ENCODE results near the gene ZNF189. TPM values are rescaled to one million over a fixed set of nuclear protein-coding genes. Genes with fewer than 3 reads are reported as not detected.
A peak's percentile ranks its signal among the peaks of the same experiment; 100 is the strongest.
"Not testable (repeated sequence)": the region's sequence is repeated elsewhere in the genome, so short reads cannot be mapped to it uniquely, and the experiment has no call there.

Gene ZNF189
- total RNA-seq, 4 donors from 2014 or later = 9.7 to 42.8 (median 12.2) TPM

GRCh38 chr9:101383361-101383760 lies 15.3 kb upstream of the ZNF189 start:
- Histone ChIP-seq H3K27ac (no peak overlapping the region), H3K27me3 (no peaks in the 10 kb centered on the region), H3K9me3 (no peaks in the 10 kb centered on the region), H3K36me3 (no peaks in the 10 kb centered on the region), H3K4me3 (no peak overlapping the region), H3K4me1 (no peaks in the 10 kb centered on the region)
- ATAC-seq (no peak), DNase-seq (no peak)
- intact Hi-C loops (cut with DNase I; ENCODE audit: low total_unique reads) = no loop called here
- in situ Hi-C loops (cut with MboI; ENCODE audit: low sequenced_read_pairs in 4 of 4) = no loop called here
- TF ChIP-seq CTCF (IDR thresholded peaks at IDR 0.05 in 4 of 5, conservative IDR thresholded peaks at IDR 0.05 in 1 of 5) = no peak
- TF ChIP-seq POLR2A (IDR thresholded peaks at IDR 0.05) = no peak

- H3K9me3 ChIP-seq; in situ Hi-C loops (cut with MboI; ENCODE audit: low sequenced_read_pairs in 4 of 4); intact Hi-C loops (cut with DNase I; ENCODE audit: low total_unique reads); H3K27ac ChIP-seq; ATAC-seq; H3K27me3 ChIP-seq; DNase-seq; H3K4me1 ChIP-seq; H3K4me3 ChIP-seq: not testable (repeated sequence)
- H3K36me3 ChIP-seq = peaks cover 0 to 10% of the 10 kb centered on the region in 2 donors
These were observed 13.6 kb upstream of the ZNF189 start, which contains the start of gene BAAT for GRCh38 chr9:101384873-101385536. Gene BAAT (minus strand): TSS chr9:101385006. CDS start chr9:101371404, 13,602 bp downstream.

GRCh38 chr9:101387871-101388506 lies 10.7 kb upstream of the ZNF189 start:
- no peaks in the 10 kb centered on the region for H3K27me3 ChIP-seq
- H3K4me1 ChIP-seq = no peaks in the 10 kb centered on the region
- ATAC-seq (no peak), DNase-seq (no peak)
- peaks cover 0 to 14% of the 10 kb centered on the region in 2 donors for H3K36me3 ChIP-seq
- no peaks in the 10 kb centered on the region for H3K9me3 ChIP-seq
- TF ChIP-seq CTCF (IDR thresholded peaks at IDR 0.05 in 4 of 5, conservative IDR thresholded peaks at IDR 0.05 in 1 of 5) (peak in 2 of 5 experiments; percentile 21 to 40), POLR2A (IDR thresholded peaks at IDR 0.05) (no peak)
- no peak overlapping the region for H3K4me3 ChIP-seq
- in situ Hi-C loops (cut with MboI; ENCODE audit: low sequenced_read_pairs in 4 of 4) = no loop called here
- no peak overlapping the region for H3K27ac ChIP-seq
- intact Hi-C loops (cut with DNase I; ENCODE audit: low total_unique reads) = no loop called here

- peaks cover 0 to 14% of the 10 kb centered on the region in 2 donors for H3K36me3 ChIP-seq
- ATAC-seq (no peak), DNase-seq (no peak)
- no peaks in the 10 kb centered on the region for H3K9me3 ChIP-seq
- H3K27me3 ChIP-seq = no peaks in the 10 kb centered on the region
- intact Hi-C loops (cut with DNase I; ENCODE audit: low total_unique reads) (no loop called here), in situ Hi-C loops (cut with MboI; ENCODE audit: low sequenced_read_pairs in 4 of 4) (no loop called here)
- H3K4me1 ChIP-seq = no peaks in the 10 kb centered on the region
- TF ChIP-seq CTCF (IDR thresholded peaks at IDR 0.05 in 4 of 5, conservative IDR thresholded peaks at IDR 0.05 in 1 of 5) = no peak
- TF ChIP-seq POLR2A (IDR thresholded peaks at IDR 0.05) = no peak
- H3K27ac ChIP-seq = no peak overlapping the region
- no peak overlapping the region for H3K4me3 ChIP-seq
These were observed 10.1 kb upstream of the ZNF189 start for GRCh38 chr9:101388507-101388993.

- Histone ChIP-seq H3K27ac (no peak overlapping the region), H3K4me3 (no peak overlapping the region), H3K27me3 (no peaks in the 10 kb centered on the region), H3K4me1 (peaks cover 16 to 20% of the 10 kb centered on the region in 2 donors), H3K9me3 (no peaks in the 10 kb centered on the region), H3K36me3 (peaks cover 0 to 33% of the 10 kb centered on the region in 2 donors)
- intact Hi-C loops (cut with DNase I; ENCODE audit: low total_unique reads) = no loop called here
- DNase-seq (no peak), ATAC-seq (no peak)
- in situ Hi-C loops (cut with MboI; ENCODE audit: low sequenced_read_pairs in 4 of 4) = no loop called here
- TF ChIP-seq POLR2A (IDR thresholded peaks at IDR 0.05) = no peak
- no peak for TF ChIP-seq CTCF (IDR thresholded peaks at IDR 0.05 in 4 of 5, conservative IDR thresholded peaks at IDR 0.05 in 1 of 5)
These were observed 5.5 kb upstream of the ZNF189 start for GRCh38 chr9:101393135-101393534.
